ENCODE results near the gene EFNA1.

Gene EFNA1

DNA sequence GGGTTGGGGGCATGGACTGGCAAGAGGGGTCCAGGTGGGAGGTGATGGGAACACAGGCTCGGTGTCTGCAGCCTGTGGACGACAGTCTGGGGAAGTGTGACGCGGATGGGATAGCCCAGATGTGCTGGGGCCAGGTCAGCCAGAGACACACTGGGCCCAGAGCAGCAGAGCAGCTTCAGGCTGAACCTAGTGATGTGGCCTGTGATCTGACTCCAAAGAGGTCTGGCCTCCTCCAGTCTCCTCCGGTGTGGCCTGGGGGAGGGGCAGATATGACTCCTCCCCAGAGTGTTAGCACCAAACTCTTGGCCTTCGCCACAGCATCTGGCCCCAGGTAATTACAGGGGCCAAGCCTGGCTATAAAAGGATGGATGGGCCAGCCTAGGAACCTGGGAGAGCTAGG, 35.5 kb upstream of the EFNA1 start:
- no peak overlapping the region for H3K4me3 ChIP-seq (ENCODE audit: low read depth, low read length, poor library complexity, severe bottlenecking)
- H4K20me1 ChIP-seq (ENCODE audit: insufficient read depth, low read length) = no peaks in the 10 kb centered on the region
- H3K9ac ChIP-seq (ENCODE audit: low read length) = no peak overlapping the region
- TF ChIP-seq CTCF (IDR thresholded peaks at IDR 0.05; ENCODE audit: low read length) (no peak), EZH2 (IDR thresholded peaks at IDR 0.05; ENCODE audit: borderline replicate concordance, low read length) (no peak)
- H3K9me3 ChIP-seq (ENCODE audit: low read length) = no peaks in the 10 kb centered on the region
- H2AFZ ChIP-seq (ENCODE audit: low read length) = no peak overlapping the region
- peaks cover 4% of the 10 kb centered on the region for H3K4me1 ChIP-seq (ENCODE audit: insufficient read depth, low read length, severe bottlenecking)
- no peak overlapping the region for H3K4me2 ChIP-seq (ENCODE audit: low read length)
- H3K9me2 ChIP-seq (ENCODE audit: low read depth, low read length) = no peaks in the 10 kb centered on the region
- H3K27ac ChIP-seq (ENCODE audit: low read depth, low read length, poor library complexity, severe bottlenecking) = no peak overlapping the region
- no peaks in the 10 kb centered on the region for H3F3A ChIP-seq (ENCODE audit: insufficient read depth, low read length)
- no peaks in the 10 kb centered on the region for H3K27me3 ChIP-seq (ENCODE audit: insufficient read depth, low read length)
- H3K36me3 ChIP-seq (ENCODE audit: insufficient read depth, low read length) = no peaks in the 10 kb centered on the region
- H3K79me2 ChIP-seq (ENCODE audit: insufficient read depth, low read length) = no peaks in the 10 kb centered on the region

- peaks cover 4% of the 10 kb centered on the region for H3K4me1 ChIP-seq (ENCODE audit: insufficient read depth, low read length, severe bottlenecking)
- no peaks in the 10 kb centered on the region for H3K9me2 ChIP-seq (ENCODE audit: low read depth, low read length)
- H3K27ac ChIP-seq (ENCODE audit: low read depth, low read length, poor library complexity, severe bottlenecking) = no peak overlapping the region
- TF ChIP-seq CTCF (IDR thresholded peaks at IDR 0.05; ENCODE audit: low read length) (no peak), EZH2 (IDR thresholded peaks at IDR 0.05; ENCODE audit: borderline replicate concordance, low read length) (no peak)
- no peaks in the 10 kb centered on the region for H4K20me1 ChIP-seq (ENCODE audit: insufficient read depth, low read length)
- no peaks in the 10 kb centered on the region; the same call in 1 of the 2 replicates for H3K27me3 ChIP-seq (ENCODE audit: insufficient read depth, low read length)
- H3K4me2 ChIP-seq (ENCODE audit: low read length) = no peak overlapping the region
- H2AFZ ChIP-seq (ENCODE audit: low read length) = no peak overlapping the region
- H3K79me2 ChIP-seq (ENCODE audit: insufficient read depth, low read length) = no peaks in the 10 kb centered on the region
- no peak overlapping the region for H3K4me3 ChIP-seq (ENCODE audit: low read depth, low read length, poor library complexity, severe bottlenecking)
- H3K9me3 ChIP-seq (ENCODE audit: low read length) = no peaks in the 10 kb centered on the region
- H3K36me3 ChIP-seq (ENCODE audit: insufficient read depth, low read length) = no peaks in the 10 kb centered on the region
- no peak overlapping the region for H3K9ac ChIP-seq (ENCODE audit: low read length)
- no peaks in the 10 kb centered on the region for H3F3A ChIP-seq (ENCODE audit: insufficient read depth, low read length)
Observed at GRCh38 chr1:155092641-155093040, 35.0 kb upstream of the EFNA1 start.

DNA sequence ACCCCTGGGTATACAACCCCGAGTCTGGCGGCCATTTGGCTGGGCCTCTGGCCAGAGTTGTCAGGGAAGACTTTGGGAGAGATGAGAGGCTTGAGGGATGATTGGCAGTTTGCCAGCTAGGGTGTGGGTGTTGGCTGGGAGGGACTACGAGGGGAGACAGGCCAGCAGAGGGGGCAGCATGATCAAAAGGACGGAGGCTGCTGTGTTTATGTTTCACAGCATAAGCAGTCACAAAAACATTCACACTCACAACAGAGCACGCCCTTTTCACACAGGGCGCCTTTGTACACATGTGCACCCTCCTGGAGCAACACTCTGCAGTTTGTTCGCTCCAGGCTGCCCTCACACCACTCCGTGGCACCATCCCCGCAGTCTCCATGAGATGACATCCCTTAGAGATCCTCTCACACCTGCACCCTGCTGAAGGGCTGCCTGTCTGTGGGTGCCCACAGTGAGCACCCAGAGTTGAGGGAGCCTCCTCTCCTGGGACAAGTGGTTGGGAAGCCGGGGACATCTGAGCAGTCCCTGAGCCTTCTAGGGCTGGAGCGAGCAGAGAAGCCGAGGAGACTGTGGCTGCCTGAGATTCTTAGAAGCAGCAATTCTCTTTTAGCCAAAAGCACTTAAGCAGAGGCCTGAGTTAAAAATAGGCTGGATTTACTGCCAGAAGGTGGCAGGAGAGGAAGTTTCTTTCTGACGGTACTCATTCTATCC, 33.6 kb upstream of the EFNA1 start:
- H2AFZ ChIP-seq (ENCODE audit: low read length) = no peak overlapping the region
- H3K27me3 ChIP-seq (ENCODE audit: insufficient read depth, low read length) = no peaks in the 10 kb centered on the region; the same call in 1 of the 2 replicates
- no peaks in the 10 kb centered on the region for H3K79me2 ChIP-seq (ENCODE audit: insufficient read depth, low read length)
- no peak overlapping the region for H3K4me2 ChIP-seq (ENCODE audit: low read length)
- no peak overlapping the region for H3K27ac ChIP-seq (ENCODE audit: low read depth, low read length, poor library complexity, severe bottlenecking)
- no peaks in the 10 kb centered on the region for H3F3A ChIP-seq (ENCODE audit: insufficient read depth, low read length)
- no peak overlapping the region for H3K9ac ChIP-seq (ENCODE audit: low read length)
- no peaks in the 10 kb centered on the region for H3K9me2 ChIP-seq (ENCODE audit: low read depth, low read length)
- no peaks in the 10 kb centered on the region for H3K9me3 ChIP-seq (ENCODE audit: low read length)
- H4K20me1 ChIP-seq (ENCODE audit: insufficient read depth, low read length) = no peaks in the 10 kb centered on the region
- no peaks in the 10 kb centered on the region for H3K36me3 ChIP-seq (ENCODE audit: insufficient read depth, low read length)
- H3K4me1 ChIP-seq (ENCODE audit: insufficient read depth, low read length, severe bottlenecking) = peaks cover 4% of the 10 kb centered on the region
- TF ChIP-seq CTCF (IDR thresholded peaks at IDR 0.05; ENCODE audit: low read length) (peak; percentile 21; the same call in 1 of the 2 replicates), EZH2 (IDR thresholded peaks at IDR 0.05; ENCODE audit: borderline replicate concordance, low read length) (no peak)
- H3K4me3 ChIP-seq (ENCODE audit: low read depth, low read length, poor library complexity, severe bottlenecking) = no peak overlapping the region
